Activated naive CD4-positive, alpha-beta T cell treated with anti-CD3 and anti-CD28 coated beads for 36 hours (primary cell): ENCODE data around the gene VEPH1. TPM values are rescaled to one million over a fixed set of nuclear protein-coding genes. Genes with fewer than 3 reads are reported as not detected.
"Not testable (repeated sequence)": the region's sequence is repeated elsewhere in the genome, so short reads cannot be mapped to it uniquely, and the experiment has no call there.

Experiments
- CTCF ChIA-PET: fragments of 350-600 bp; sonication (Branson Sonifier 250); formaldehyde crosslinking; loops from one replicate; lab custom pipeline; 2021; ENCODE audit warnings: antibody characterized with exemption; lab: Charles Lee
- DNase-seq: peaks from one replicate; pipeline ENCODE4 v3.0.0-alpha.2; 2020
- H3K27ac Mint-ChIP-seq: one replicate; pipeline ENCODE4 v1.8.0; 2021; ENCODE audit warnings: mild to moderate bottlenecking, mixed read lengths
- H3K27me3 Mint-ChIP-seq: one replicate; pipeline ENCODE4 v1.8.0; 2021; ENCODE audit warnings: low read depth, mixed read lengths
- H3K36me3 Mint-ChIP-seq: one replicate; pipeline ENCODE4 v1.8.0; 2021; ENCODE audit warnings: low read depth, mixed read lengths
- H3K4me1 Mint-ChIP-seq: one replicate; pipeline ENCODE4 v1.8.0; 2021; ENCODE audit warnings: low read depth, mixed read lengths
- H3K4me3 Mint-ChIP-seq: one replicate; pipeline ENCODE4 v1.8.0; 2021; ENCODE audit warnings: mild to moderate bottlenecking, moderate library complexity, mixed read lengths
- H3K9me3 Mint-ChIP-seq: one replicate; pipeline ENCODE4 v1.8.0; 2021; ENCODE audit warnings: mixed read lengths
- intact Hi-C: fragments of 100-400 bp; cut with micrococcal nuclease; formaldehyde crosslinking; loops from one replicate; pipeline ENCODE4 v1.15.1; 2023
- total RNA-seq, 2 experiments: library from RNA; stranded (reverse); gene quantifications; one replicate each; pipeline ENCODE4 v1.2.3, GENCODE V29; 2021

The VEPH1 gene
- total RNA-seq, 2 experiments from 2014 or later = not detected

DNA sequence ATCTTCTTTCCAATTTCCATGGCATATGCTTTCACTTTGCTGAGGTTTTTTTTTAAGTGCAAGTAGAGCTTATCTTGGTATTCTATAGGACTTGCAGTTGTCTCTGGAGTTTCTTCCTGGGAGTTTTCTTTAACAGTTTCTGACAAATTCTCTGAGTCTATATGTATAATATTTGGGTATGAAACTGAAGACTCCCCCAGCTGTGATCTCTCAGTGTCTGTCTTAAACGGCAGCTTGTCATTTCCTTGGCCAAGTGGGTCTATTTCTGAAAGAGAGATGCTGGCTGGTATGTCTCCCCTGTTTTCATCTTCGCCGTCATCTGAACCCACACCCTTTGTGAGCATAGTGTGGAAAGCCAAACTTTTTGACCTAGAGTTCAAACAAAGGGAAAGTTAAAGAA, 139.8 kb downstream of the VEPH1 start:
- Mint-ChIP-seq H3K9me3 (no peaks in the 10 kb centered on the region), H3K4me1 (no peaks in the 10 kb centered on the region), H3K36me3 (no peaks in the 10 kb centered on the region), H3K4me3 (no peak overlapping the region), H3K27me3 (no peaks in the 10 kb centered on the region), H3K27ac (no peak overlapping the region)
- CTCF ChIA-PET = interaction anchor here (0.6 to 1.0 kb wide), 2 partner anchors 26 to 50 kb away, joined by 3 read pairs; no protein-coding TSS in a partner anchor
- intact Hi-C loops = no loop called here
- no peak for DNase-seq

DNA sequence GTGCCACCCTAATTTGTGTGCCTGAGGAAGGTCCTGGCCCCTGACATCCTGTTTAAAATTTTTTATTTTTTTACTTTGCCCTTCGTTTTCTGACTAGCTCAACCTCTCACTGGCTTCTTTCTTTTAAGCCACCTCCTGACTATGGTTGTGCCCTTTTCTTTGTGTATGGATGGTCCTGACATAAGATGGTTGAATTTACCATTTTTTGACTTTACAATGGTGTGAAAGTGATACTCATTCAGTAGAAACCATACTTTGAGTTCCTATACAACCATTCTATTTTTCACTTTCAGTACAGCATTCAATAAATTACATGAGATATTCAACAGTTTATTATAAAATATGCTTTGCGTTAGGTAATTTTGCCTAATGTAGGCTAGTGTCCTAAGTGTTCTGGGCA, 140.9 kb downstream of the VEPH1 start:
- no peaks in the 10 kb centered on the region for H3K36me3 Mint-ChIP-seq
- no peak overlapping the region for H3K27ac Mint-ChIP-seq
- no peaks in the 10 kb centered on the region for H3K27me3 Mint-ChIP-seq
- no peak for DNase-seq
- H3K4me1 Mint-ChIP-seq = no peaks in the 10 kb centered on the region
- CTCF ChIA-PET = interaction anchor here (0.6 to 1.0 kb wide), 2 partner anchors 51 to 1225 kb away, joined by 3 to 4 read pairs; no protein-coding TSS in a partner anchor
- no peaks in the 10 kb centered on the region for H3K9me3 Mint-ChIP-seq
- intact Hi-C loops = no loop called here
- no peak overlapping the region for H3K4me3 Mint-ChIP-seq

DNA sequence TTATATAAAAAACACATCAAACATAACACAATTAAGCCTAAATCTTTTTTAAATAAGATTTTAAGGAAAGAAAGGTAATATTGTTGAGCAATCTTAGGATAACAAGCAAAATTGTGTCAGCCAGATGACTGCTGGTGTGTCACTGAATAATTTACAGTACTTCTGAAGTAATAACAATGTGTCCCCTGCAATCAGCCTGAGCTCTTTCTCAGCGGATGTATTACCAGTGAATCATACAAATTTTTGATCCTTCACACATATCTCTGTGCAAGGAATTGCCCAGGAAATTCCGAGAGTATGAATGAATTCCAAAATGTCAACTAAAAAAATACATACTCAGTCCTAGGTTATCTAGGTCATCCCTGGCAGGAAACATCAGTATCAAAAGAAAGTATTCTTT, 143.2 kb downstream of the VEPH1 start:
- Mint-ChIP-seq H3K36me3 (no peaks in the 10 kb centered on the region), H3K4me1 (no peaks in the 10 kb centered on the region), H3K27ac (no peak overlapping the region), H3K9me3 (no peaks in the 10 kb centered on the region), H3K27me3 (no peaks in the 10 kb centered on the region), H3K4me3 (no peak overlapping the region)
- no peak for DNase-seq
- intact Hi-C loops = no loop called here
- CTCF ChIA-PET = no interaction called here

DNA sequence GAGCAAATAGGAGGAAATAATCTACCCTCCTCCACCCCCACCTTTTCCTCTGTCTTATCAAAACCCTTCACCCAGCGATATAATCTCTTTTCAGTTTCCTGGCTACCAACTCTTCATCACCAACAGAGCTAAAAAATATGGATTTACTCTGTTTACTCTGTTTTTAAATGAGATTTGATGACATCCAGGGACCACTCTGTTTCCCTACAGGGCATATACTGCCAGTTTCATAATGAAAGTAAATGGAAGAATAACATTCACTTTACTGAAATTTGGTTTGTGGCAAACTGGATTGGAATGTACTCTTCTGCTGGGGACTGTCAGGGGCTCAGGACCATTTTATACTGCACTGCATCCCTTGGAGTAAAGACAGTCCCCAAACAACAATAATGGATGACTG, 146.7 kb downstream of the VEPH1 start:
- Mint-ChIP-seq H3K4me1 (no peaks in the 10 kb centered on the region), H3K9me3 (peaks cover 2% of the 10 kb centered on the region), H3K27me3 (no peaks in the 10 kb centered on the region), H3K4me3 (no peak overlapping the region), H3K36me3 (no peaks in the 10 kb centered on the region), H3K27ac (no peak overlapping the region)
- intact Hi-C loops = no loop called here
- no peak for DNase-seq
- CTCF ChIA-PET = interaction anchor here (0.6 kb wide), 1 partner anchor 34 kb away, joined by 3 read pairs; no protein-coding TSS in a partner anchor

- H3K4me3 Mint-ChIP-seq = no peak overlapping the region
- H3K36me3 Mint-ChIP-seq = no peaks in the 10 kb centered on the region
- peaks cover 5% of the 10 kb centered on the region for H3K9me3 Mint-ChIP-seq
- H3K4me1 Mint-ChIP-seq = no peaks in the 10 kb centered on the region
- DNase-seq = no peak
- CTCF ChIA-PET = no interaction called here
- intact Hi-C loops = no loop called here
- H3K27ac Mint-ChIP-seq = no peak overlapping the region
- no peaks in the 10 kb centered on the region for H3K27me3 Mint-ChIP-seq
Observed at GRCh38 chr3:157355276-157355675, 147.9 kb downstream of the VEPH1 start.

- no peak for DNase-seq
- CTCF ChIA-PET = interaction anchor here (0.6 kb wide), 2 partner anchors 285 to 609 kb away, joined by 3 read pairs; no protein-coding TSS in a partner anchor
- Mint-ChIP-seq H3K9me3 (peaks cover 8% of the 10 kb centered on the region), H3K36me3 (no peaks in the 10 kb centered on the region), H3K4me3 (no peak overlapping the region), H3K27ac (no peak overlapping the region), H3K27me3 (no peaks in the 10 kb centered on the region), H3K4me1 (no peaks in the 10 kb centered on the region)
- intact Hi-C loops = no loop called here
Observed at GRCh38 chr3:157354722-157355121, 148.5 kb downstream of the VEPH1 start.

DNA sequence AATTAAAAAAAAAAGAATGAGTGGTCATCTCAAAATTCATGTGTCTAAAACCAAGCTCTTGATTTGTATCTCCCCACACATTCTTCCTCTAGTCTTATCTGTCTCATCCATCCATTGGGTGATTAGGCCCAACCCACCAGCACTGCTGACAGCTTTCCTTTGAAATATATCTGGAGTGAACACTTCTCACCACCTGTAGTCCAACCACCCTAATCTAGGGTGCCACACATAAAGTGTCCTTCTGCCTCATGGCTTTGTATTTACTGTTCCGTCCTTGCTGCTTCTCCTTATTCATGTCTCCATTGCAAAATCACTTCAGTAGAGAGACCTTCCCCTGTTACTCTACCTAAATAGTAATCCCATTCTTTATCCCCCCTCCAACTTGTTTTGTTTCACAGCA, 149.0 kb downstream of the VEPH1 start:
- DNase-seq = no peak
- intact Hi-C loops = no loop called here
- Mint-ChIP-seq H3K27me3 (no peaks in the 10 kb centered on the region), H3K9me3 (peaks cover 11% of the 10 kb centered on the region), H3K27ac (no peak overlapping the region), H3K36me3 (no peaks in the 10 kb centered on the region), H3K4me3 (no peak overlapping the region), H3K4me1 (no peaks in the 10 kb centered on the region)
- CTCF ChIA-PET = interaction anchor here (0.6 kb wide), 2 partner anchors 285 to 609 kb away, joined by 3 read pairs; no protein-coding TSS in a partner anchor

- Mint-ChIP-seq H3K27ac (no peak overlapping the region), H3K4me3 (no peak overlapping the region), H3K9me3 (peaks cover 12% of the 10 kb centered on the region), H3K36me3 (no peaks in the 10 kb centered on the region), H3K27me3 (no peaks in the 10 kb centered on the region), H3K4me1 (no peaks in the 10 kb centered on the region)
- CTCF ChIA-PET = interaction anchor here (0.6 kb wide), 2 partner anchors 619 to 720 kb away, joined by 3 read pairs; no protein-coding TSS in a partner anchor
- intact Hi-C loops = no loop called here
- no peak for DNase-seq
Observed at GRCh38 chr3:157353652-157354051, 149.6 kb downstream of the VEPH1 start.

DNA sequence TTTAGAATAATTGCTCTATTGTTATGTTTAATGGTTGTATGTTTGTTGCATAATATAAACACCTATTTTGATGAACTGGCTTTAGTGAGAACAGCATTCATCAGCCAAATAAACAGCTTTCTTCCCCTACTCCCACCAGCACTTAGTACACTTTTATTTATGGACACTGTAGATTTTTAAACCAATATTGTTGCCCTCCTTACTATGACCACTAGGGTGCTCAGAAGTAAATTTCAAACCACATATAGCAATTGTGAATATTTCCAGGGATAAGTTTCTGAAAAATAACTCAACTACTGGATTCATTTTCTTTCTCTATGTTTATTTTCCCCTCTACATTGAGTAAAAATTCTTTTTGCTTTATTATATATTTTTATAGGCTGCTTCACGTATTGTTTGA, 151.2 kb downstream of the VEPH1 start:
- H3K9me3 Mint-ChIP-seq = peaks cover 12% of the 10 kb centered on the region
- no peak overlapping the region for H3K27ac Mint-ChIP-seq
- H3K27me3 Mint-ChIP-seq = no peaks in the 10 kb centered on the region
- H3K36me3 Mint-ChIP-seq = no peaks in the 10 kb centered on the region
- no peaks in the 10 kb centered on the region for H3K4me1 Mint-ChIP-seq
- CTCF ChIA-PET = interaction anchor here (1.0 kb wide), 1 partner anchor 10 kb away, joined by 3 read pairs; no protein-coding TSS in a partner anchor
- no peak overlapping the region for H3K4me3 Mint-ChIP-seq
- no peak for DNase-seq
- intact Hi-C loops = no loop called here

DNA sequence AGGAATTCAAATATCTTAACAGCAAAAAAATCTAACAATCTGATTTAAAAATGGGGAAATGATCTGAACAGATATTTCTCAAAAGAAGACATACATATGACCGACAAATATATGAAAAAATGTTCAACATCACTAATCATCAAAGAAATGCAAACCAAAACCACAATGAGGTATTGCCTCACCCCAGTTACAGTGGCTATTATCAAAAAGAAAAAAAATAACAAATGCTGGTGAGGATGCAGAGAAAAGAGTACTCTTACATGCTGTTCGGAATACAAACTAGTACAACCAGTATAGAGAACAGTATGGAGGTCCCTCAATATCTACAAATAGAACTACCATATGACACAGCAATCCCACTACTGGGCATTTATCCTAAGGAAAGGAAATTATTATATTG, 152.6 kb downstream of the VEPH1 start:
- intact Hi-C loops, H3K4me1 Mint-ChIP-seq, H3K4me3 Mint-ChIP-seq, CTCF ChIA-PET, H3K36me3 Mint-ChIP-seq, H3K27me3 Mint-ChIP-seq, DNase-seq, H3K27ac Mint-ChIP-seq: not testable (repeated sequence)
- peaks cover 13% of the 10 kb centered on the region for H3K9me3 Mint-ChIP-seq

GRCh38 chr3:157348304-157349075, 154.7 kb downstream of the VEPH1 start:
- H3K4me3 Mint-ChIP-seq, H3K27me3 Mint-ChIP-seq, H3K36me3 Mint-ChIP-seq, H3K27ac Mint-ChIP-seq, H3K4me1 Mint-ChIP-seq, CTCF ChIA-PET, DNase-seq, intact Hi-C loops: not testable (repeated sequence)
- peaks cover 26% of the 10 kb centered on the region for H3K9me3 Mint-ChIP-seq

GRCh38 chr3:157347577-157348303, 155.5 kb downstream of the VEPH1 start:
- H3K4me1 Mint-ChIP-seq = no peaks in the 10 kb centered on the region
- H3K4me3 Mint-ChIP-seq = no peak overlapping the region
- peaks cover 30% of the 10 kb centered on the region for H3K9me3 Mint-ChIP-seq
- H3K27me3 Mint-ChIP-seq = no peaks in the 10 kb centered on the region
- intact Hi-C loops = no loop called here
- CTCF ChIA-PET = no interaction called here
- H3K36me3 Mint-ChIP-seq = peaks cover 1% of the 10 kb centered on the region
- no peak for DNase-seq
- no peak overlapping the region for H3K27ac Mint-ChIP-seq
